NCI-H2107 treated with DMSO at 0.1 percent for 48 hours (cell line): ENCODE measurements around the gene CUEDC1.
A peak's percentile ranks its signal among the peaks of the same experiment; 100 is the strongest.

ENCODE experiments used
- DNase-seq: peaks from one replicate; lab custom pipeline; 2025; ENCODE audit not compliant: unreplicated experiment; lab: John Stamatoyannopoulos, UW

The CUEDC1 gene

GRCh38 chr17:57900991-57901743, 54.0 kb downstream of the CUEDC1 start:
- DNase-seq, result peak; percentile 96

GRCh38 chr17:57899822-57900221, 55.4 kb downstream of the CUEDC1 start:
- no peak for DNase-seq

- DNase-seq, result no peak
Measured at GRCh38 chr17:57899391-57899790, 55.8 kb downstream of the CUEDC1 start.

- no peak for DNase-seq
Measured at GRCh38 chr17:57898487-57899311, 56.5 kb downstream of the CUEDC1 start.

- no peak for DNase-seq
Measured at GRCh38 chr17:57895382-57896060, 59.7 kb downstream of the CUEDC1 start.

DNA sequence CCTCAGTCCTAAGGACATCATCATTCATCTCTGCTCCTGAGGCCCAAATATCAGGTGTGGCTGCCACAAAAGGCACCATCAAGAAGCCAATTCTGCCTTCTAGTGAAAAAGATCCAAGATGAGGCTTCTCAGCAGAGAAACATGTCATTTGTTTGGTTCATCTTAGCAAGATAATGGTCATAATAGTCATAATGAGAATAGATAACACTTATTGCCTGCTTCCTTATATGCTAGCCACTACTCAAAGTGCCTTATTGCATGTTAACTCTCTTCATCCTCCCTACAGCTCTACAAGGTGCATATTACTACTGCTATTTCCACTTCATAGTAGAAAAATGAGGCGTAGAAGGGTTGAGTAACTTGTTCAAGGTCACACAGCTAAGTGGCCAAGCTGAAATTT, 60.4 kb downstream of the CUEDC1 start:
- no peak for DNase-seq

DNA sequence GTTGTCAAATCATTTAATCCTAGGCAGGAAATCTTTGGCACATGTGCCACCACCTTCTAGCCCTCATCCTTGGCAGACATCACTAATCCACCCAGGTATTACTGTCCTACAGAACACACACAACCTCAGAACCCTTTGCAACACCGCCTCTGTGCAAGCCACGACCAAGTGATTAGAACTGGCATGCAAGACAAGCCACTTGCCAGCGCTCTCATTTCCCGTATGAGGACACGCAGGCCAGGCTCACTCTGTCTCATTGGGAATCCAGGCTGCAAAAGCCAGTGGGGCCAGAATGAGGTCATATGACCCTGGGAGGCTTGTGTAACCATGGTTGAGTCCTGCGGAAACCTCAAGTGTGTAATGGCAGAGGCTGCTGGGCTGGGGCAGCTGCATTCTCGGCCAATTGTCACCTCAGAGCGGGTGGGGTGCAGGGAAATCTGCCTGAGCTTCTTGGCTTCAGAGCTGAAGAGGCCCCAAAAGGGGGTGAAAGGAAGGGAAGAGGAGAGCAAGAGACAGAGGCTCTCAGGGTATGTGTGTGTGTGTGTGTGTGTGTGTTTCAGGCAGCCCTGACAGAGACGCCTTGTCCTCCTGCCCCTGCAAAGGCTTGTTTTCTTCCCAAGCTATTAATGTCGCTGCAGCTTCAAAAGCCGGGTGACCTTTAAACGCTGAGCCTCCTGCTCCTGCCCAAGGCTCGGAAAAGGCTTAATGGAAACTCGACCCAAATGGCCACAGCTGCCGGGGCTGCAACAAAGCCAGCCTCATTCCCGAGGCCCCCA, 62.2 kb downstream of the CUEDC1 start:
- peak; percentile 62 for DNase-seq

- DNase-seq, result peak; percentile 62
Measured at GRCh38 chr17:57892146-57892819, 62.9 kb downstream of the CUEDC1 start.

DNA sequence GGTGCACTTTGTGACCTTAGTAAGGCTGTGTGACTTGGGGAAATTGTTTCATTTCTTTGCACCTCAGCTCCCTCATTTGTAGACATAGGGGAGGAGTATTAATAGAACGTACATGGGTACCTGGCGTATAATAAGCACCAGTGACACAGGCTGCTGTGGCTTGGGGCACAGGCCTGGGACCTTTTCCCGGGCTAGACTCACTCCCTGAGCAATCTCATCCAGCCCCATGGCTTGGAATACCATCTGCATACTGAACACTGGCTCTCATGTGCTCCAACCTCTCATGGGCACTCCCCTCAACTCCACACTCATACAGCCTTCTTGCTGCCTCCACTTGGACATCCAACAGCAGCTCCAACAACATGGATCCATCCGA, 64.4 kb downstream of the CUEDC1 start:
- no peak for DNase-seq

GRCh38 chr17:57889892-57890856, 65.0 kb downstream of the CUEDC1 start:
- DNase-seq, result no peak

GRCh38 chr17:57889252-57889651, 66.0 kb downstream of the CUEDC1 start:
- DNase-seq, result no peak

GRCh38 chr17:57888311-57889216, 66.6 kb downstream of the CUEDC1 start:
- DNase-seq, result no peak

- no peak for DNase-seq
Measured at GRCh38 chr17:57887161-57887560, 68.1 kb downstream of the CUEDC1 start.

- DNase-seq, result no peak
Measured at GRCh38 chr17:57886020-57886419, 69.2 kb downstream of the CUEDC1 start.

DNA sequence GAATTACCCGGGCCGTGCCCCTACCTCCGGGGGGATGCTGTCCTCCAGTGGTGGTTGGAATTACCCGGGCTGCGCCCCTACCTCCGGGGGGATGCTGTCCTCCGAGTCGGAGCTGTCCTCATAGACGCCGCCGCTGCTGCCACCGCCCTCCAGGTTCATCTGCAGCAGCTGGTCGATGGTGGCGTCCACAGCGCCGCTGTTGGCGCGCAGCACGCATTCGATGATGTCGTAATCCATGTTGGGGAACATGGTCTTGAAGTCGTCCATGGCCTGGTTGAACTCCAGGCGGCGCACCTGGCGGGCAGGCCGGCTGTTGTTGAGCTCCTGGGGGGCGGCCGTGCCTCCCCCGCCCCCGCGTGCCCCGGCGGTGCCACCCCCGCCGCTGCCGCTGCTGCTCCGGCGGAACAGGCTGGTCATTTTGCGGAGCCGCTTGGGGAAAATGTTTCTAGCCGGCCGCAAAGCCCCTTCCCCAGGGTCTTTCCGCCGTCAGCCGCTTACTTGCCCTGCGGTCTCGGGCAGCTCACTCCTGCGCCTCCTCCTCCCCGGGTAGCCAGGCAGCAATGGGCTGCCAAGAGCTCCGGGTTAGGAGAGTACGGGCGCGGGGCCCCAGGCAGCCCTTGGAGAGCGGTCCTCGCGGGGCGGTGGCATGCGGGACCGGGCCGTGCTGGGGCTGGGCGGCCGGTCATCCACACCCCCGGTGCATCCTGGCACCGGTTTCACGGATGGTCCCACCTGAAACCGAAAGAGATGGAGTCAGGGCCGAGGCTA, 69.9 kb downstream of the CUEDC1 start:
- DNase-seq, result no peak

DNA sequence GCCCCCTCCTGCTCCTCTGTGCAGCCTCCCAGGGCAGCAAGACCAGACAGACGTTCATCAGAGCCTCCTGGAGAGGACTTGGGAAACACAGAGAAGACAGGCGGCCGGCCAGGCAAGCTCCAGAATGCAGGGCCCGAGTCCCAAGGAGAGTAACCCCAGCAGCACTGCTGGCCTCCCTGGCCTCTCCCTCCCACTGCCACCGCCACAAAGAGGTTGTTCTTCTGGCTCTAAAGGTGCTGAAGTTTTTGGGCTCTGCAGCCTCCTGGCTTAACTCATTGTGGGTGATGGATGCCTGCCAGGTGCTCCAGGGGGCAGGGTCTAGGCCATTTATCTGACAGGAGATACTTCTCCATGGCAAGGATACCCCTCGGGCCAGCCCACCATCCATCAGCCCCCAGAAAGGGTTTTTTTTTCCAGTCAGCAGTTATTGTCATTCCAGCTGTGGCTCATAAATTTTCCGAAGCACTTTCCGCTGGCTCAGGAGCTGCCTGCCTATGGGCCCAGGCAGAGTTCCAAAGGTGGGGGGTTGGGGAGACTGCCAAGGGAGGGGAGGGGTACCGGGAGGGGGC, 73.3 kb downstream of the CUEDC1 start:
- no peak for DNase-seq

DNA sequence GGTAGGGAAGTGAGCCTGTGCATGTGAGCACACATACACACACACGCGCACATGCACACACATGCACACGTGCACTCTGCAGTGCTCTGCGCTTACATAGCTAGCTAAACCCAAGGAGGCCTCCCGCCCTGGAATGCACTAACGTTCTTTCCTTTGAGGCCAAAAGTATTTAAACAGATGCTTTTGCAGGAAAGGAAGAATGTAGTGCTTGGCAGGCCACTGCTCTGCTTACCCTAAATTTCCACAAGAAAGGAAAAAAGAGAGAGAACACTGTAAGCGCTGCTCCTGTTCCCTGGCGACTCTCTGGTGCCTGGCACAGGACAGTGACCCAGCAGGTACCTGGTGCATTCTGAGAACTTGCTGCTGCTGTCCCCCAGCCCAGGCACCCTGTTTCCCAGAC, 74.1 kb downstream of the CUEDC1 start:
- DNase-seq, result no peak
